ENCODE measurements around the gene UCHL5. TPM values are rescaled to one million over a fixed set of nuclear protein-coding genes. Genes with fewer than 3 reads are reported as not detected.

The UCHL5 gene
- total and polyA plus RNA-seq, 2 of the 13 experiments (the other 11 are each of a cell fraction or from before 2014, with no cell fraction given), result 18.2 to 44.1 TPM

- intact Hi-C loops (cut with micrococcal nuclease; ENCODE audit: unreplicated experiment) (no loop called here), in situ Hi-C loops (cut with HindIII; ENCODE audit: extremely low pct_ligation_motif_present, low pct_unique_long_range_greater_than_20kb) (no loop called here)
- FAIRE-seq, result no peak
- no peak for ATAC-seq
- ChIA-PET POLR2A (no interaction called here), CTCF (ENCODE audit: low intra/inter-chr PET ratio, low total read pairs) (no interaction called here)
- TF ChIP-seq SRF (IDR thresholded peaks at IDR 0.05; ENCODE audit: low read depth, low read length) (no peak), PHF20 (CRISPR knock-in tag; IDR thresholded peaks at IDR 0.05) (no peak), EEA1 (CRISPR knock-in tag; IDR thresholded peaks at IDR 0.05; ENCODE audit: borderline replicate concordance) (no peak), IKZF5 (CRISPR knock-in tag; IDR thresholded peaks at IDR 0.05) (no peak), TOPORS (CRISPR knock-in tag; IDR thresholded peaks at IDR 0.05) (no peak), ZBTB43 (CRISPR knock-in tag; conservative IDR thresholded peaks at IDR 0.05) (no peak), PBX3 (CRISPR knock-in tag; IDR thresholded peaks at IDR 0.05; ENCODE audit: borderline replicate concordance) (no peak), SPEN (CRISPR knock-in tag; IDR thresholded peaks at IDR 0.05; ENCODE audit: low read depth) (no peak), REPIN1 (CRISPR knock-in tag; IDR thresholded peaks at IDR 0.05; ENCODE audit: borderline replicate concordance, low read depth) (no peak), ZNF124 (CRISPR knock-in tag; IDR thresholded peaks at IDR 0.05) (no peak), FOXK2 (IDR thresholded peaks at IDR 0.05) (no peak)
- Histone ChIP-seq H3K4me1 (ENCODE audit: insufficient read depth, low read length) (no peaks in the 10 kb centered on the region), H3K9ac (ENCODE audit: insufficient read depth, low read depth, low read length) (no peak overlapping the region), H2AFZ (ENCODE audit: low read length) (no peak overlapping the region), H3K4me2 (ENCODE audit: low read depth, low read length) (no peak overlapping the region), H3K36me3 (replicated peaks in 1 of 2; ENCODE audit: control insufficient read depth in 1 of 2, insufficient read depth in 2 of 2, low read length in 2 of 2) (peaks cover 0 to 20% of the 10 kb centered on the region in 2 experiments; a peak in 2 of 5 replicates), H3K79me2 (ENCODE audit: insufficient read depth, low read length) (peaks cover 24% of the 10 kb centered on the region), H3K27me3 (ENCODE audit: control insufficient read depth in 1 of 2, insufficient read depth in 2 of 2, low read length in 2 of 2) (no peaks in the 10 kb centered on the region), H4K20me1 (ENCODE audit: insufficient read depth, low read length) (no peaks in the 10 kb centered on the region), H3K27ac (ENCODE audit: extremely low read length, insufficient read depth, low read length) (no peak overlapping the region), H3K9me3 (ENCODE audit: low read length) (no peaks in the 10 kb centered on the region), H3K4me3 (replicated peaks in 1 of 3; ENCODE audit: insufficient read depth in 1 of 3, low read depth in 2 of 3, low read length in 3 of 3) (no peak overlapping the region)
- WGBS (ENCODE audit: low lambda C conversion rate), result 99% methylated on average over 4 of the region's 5 CpGs
- DNase-seq (ENCODE audit: low spot score), result no peak
- no TSS peak for BruUV-seq (replicated peaks)
Measured at GRCh38 chr1:193070942-193071341, 11.8 kb upstream of the UCHL5 start.

Data from HepG2 (cell line).